ENCODE data around the gene DDX24. TPM values are rescaled to one million over a fixed set of nuclear protein-coding genes. Genes with fewer than 3 reads are reported as not detected.
A peak's percentile ranks its signal among the peaks of the same experiment; 100 is the strongest.

The DDX24 gene
- total RNA-seq, 1 experiment from 2014 or later, result 135 TPM

- CTCF ChIA-PET, result interaction anchor here (0.7 to 2.6 kb wide), 5 partner anchors 9 to 429 kb away, joined by 3 to 18 read pairs (median 6); no protein-coding TSS in a partner anchor
- Mint-ChIP-seq H3K27me3 (ENCODE audit: insufficient read depth, unreplicated experiment) (no peaks in the 10 kb centered on the region), H3K9me3 (ENCODE audit: unreplicated experiment) (no peaks in the 10 kb centered on the region), H3K27ac (ENCODE audit: low read depth, unreplicated experiment) (no peak overlapping the region), H3K4me3 (ENCODE audit: unreplicated experiment) (no peak overlapping the region), H3K4me1 (ENCODE audit: insufficient read depth, unreplicated experiment) (no peaks in the 10 kb centered on the region), H3K36me3 (ENCODE audit: insufficient read depth, unreplicated experiment) (peaks cover 95% of the 10 kb centered on the region)
- POLR2A ChIA-PET, result interaction anchor here (0.5 to 1.8 kb wide), 4 partner anchors 24 to 630 kb away, joined by 3 to 11 read pairs (median 4); partner anchors contain the start of genes DDX24, IFI27L1 and IFI27L2
- intact Hi-C loops (cut with micrococcal nuclease), result no loop called here
- no peak for DNase-seq (ENCODE audit: unreplicated experiment)
- BruUV-seq (replicated peaks), result no TSS peak
- TF ChIP-seq CTCF (IDR thresholded peaks at IDR 0.05; ENCODE audit: unreplicated experiment), result no peak
Observed at GRCh38 chr14:94056579-94057308, 24.3 kb downstream of the DDX24 start.

- Mint-ChIP-seq H3K4me1 (ENCODE audit: insufficient read depth, unreplicated experiment) (no peaks in the 10 kb centered on the region), H3K27ac (ENCODE audit: low read depth, unreplicated experiment) (peak overlapping the region; percentile 72)
- POLR2A ChIA-PET, result no interaction called here
Observed at GRCh38 chr14:94054936-94055335, 26.1 kb downstream of the DDX24 start.

GRCh38 chr14:94054401-94054800 is 26.6 kb downstream of the DDX24 start:
- H3K9me3 Mint-ChIP-seq (ENCODE audit: unreplicated experiment), result no peaks in the 10 kb centered on the region
- no peak for DNase-seq (ENCODE audit: unreplicated experiment)
- no peaks in the 10 kb centered on the region for H3K27me3 Mint-ChIP-seq (ENCODE audit: insufficient read depth, unreplicated experiment)
- no peak overlapping the region for H3K27ac Mint-ChIP-seq (ENCODE audit: low read depth, unreplicated experiment)
- intact Hi-C loops (cut with micrococcal nuclease), result loop anchor here (5.0 kb wide), 1 partner anchor 83 kb away; no protein-coding TSS in a partner anchor
- no peaks in the 10 kb centered on the region for H3K4me1 Mint-ChIP-seq (ENCODE audit: insufficient read depth, unreplicated experiment)
- H3K36me3 Mint-ChIP-seq (ENCODE audit: insufficient read depth, unreplicated experiment), result peaks cover 95% of the 10 kb centered on the region
- ChIA-PET POLR2A (no interaction called here), CTCF (interaction anchor here (0.5 to 0.9 kb wide), 4 partner anchors 10 to 636 kb away, joined by 3 to 5 read pairs (median 4); partner anchors contain the start of genes DDX24 and IFI27L1)
- BruUV-seq (replicated peaks), result no TSS peak
- no peak overlapping the region for H3K4me3 Mint-ChIP-seq (ENCODE audit: unreplicated experiment)
- no peak for TF ChIP-seq CTCF (IDR thresholded peaks at IDR 0.05; ENCODE audit: unreplicated experiment)

More at GRCh38 chr14:94054936-94055335, 26.1 kb downstream of the DDX24 start:
- Mint-ChIP-seq H3K4me3 (ENCODE audit: unreplicated experiment) (no peak overlapping the region), H3K36me3 (ENCODE audit: insufficient read depth, unreplicated experiment) (peaks cover 95% of the 10 kb centered on the region), H3K27me3 (ENCODE audit: insufficient read depth, unreplicated experiment) (no peaks in the 10 kb centered on the region), H3K9me3 (ENCODE audit: unreplicated experiment) (no peaks in the 10 kb centered on the region)
- TF ChIP-seq CTCF (IDR thresholded peaks at IDR 0.05; ENCODE audit: unreplicated experiment), result no peak
- intact Hi-C loops (cut with micrococcal nuclease), result loop anchor here (5.0 kb wide), 1 partner anchor 82 kb away; no protein-coding TSS in a partner anchor
- no TSS peak for BruUV-seq (replicated peaks)
- DNase-seq (ENCODE audit: unreplicated experiment), result no peak
- CTCF ChIA-PET, result no interaction called here

- Mint-ChIP-seq H3K27me3 (ENCODE audit: insufficient read depth, unreplicated experiment) (no peaks in the 10 kb centered on the region), H3K27ac (ENCODE audit: low read depth, unreplicated experiment) (no peak overlapping the region), H3K9me3 (ENCODE audit: unreplicated experiment) (no peaks in the 10 kb centered on the region), H3K36me3 (ENCODE audit: insufficient read depth, unreplicated experiment) (peaks cover 95% of the 10 kb centered on the region), H3K4me1 (ENCODE audit: insufficient read depth, unreplicated experiment) (no peaks in the 10 kb centered on the region), H3K4me3 (ENCODE audit: unreplicated experiment) (no peak overlapping the region)
- TF ChIP-seq CTCF (IDR thresholded peaks at IDR 0.05; ENCODE audit: unreplicated experiment), result no peak
- ChIA-PET POLR2A (interaction anchor here (1.7 to 2.2 kb wide), 2 partner anchors 10 to 28 kb away, joined by 4 to 8 read pairs; partner anchors contain the start of genes DDX24 and IFI27L1), CTCF (interaction anchor here (0.8 to 2.7 kb wide), 6 partner anchors 15 to 433 kb away, joined by 3 to 22 read pairs (median 4); no protein-coding TSS in a partner anchor)
- DNase-seq (ENCODE audit: unreplicated experiment), result no peak
- intact Hi-C loops (cut with micrococcal nuclease), result loop anchor here (5.0 kb wide), 1 partner anchor 85 kb away; no protein-coding TSS in a partner anchor
- BruUV-seq (replicated peaks), result no TSS peak
Observed at GRCh38 chr14:94052662-94053061, 28.3 kb downstream of the DDX24 start.
